ENCODE measurements around the gene WAS.
A peak's percentile ranks its signal among the peaks of the same experiment; 100 is the strongest.

Gene WAS

DNA sequence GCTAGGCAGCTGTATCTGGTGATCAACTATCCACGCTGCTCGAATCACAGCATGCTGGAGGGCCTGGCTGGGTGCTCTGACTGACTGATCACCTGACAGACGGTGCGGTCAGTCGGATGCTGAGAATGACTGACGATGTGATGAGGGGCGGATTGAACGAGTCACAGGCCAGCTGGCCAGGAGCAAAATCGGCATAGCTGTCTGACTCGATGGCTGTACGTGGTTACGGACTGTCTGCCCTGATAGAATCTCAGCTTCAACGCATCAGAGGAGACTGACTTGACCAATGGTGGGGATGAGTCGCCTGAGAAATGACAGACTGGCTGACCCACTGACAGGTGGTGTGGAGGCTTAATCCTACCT lies 11.9 kb downstream of the WAS start:
- H4K12ac ChIP-seq (ENCODE audit: low read depth, low read length), result no peak overlapping the region
- no peak overlapping the region for H2BK120ac ChIP-seq (ENCODE audit: insufficient read depth, low read length, poor library complexity)
- no peak overlapping the region for H2AK5ac ChIP-seq (ENCODE audit: low read length)
- peak overlapping the region; percentile 6 for H2AFZ ChIP-seq (ENCODE audit: insufficient read depth, low read length, poor library complexity)
- peaks cover 6 to 13% of the 10 kb centered on the region in 2 experiments for H3K36me3 ChIP-seq (ENCODE audit: control insufficient read depth in 1 of 2, insufficient read depth in 2 of 2, low read length in 2 of 2)
- H4K8ac ChIP-seq (ENCODE audit: low read depth, low read length), result no peak overlapping the region
- peaks cover 8% of the 10 kb centered on the region for H3K79me1 ChIP-seq (ENCODE audit: low read length)
- H3K18ac ChIP-seq (ENCODE audit: low read length), result no peak overlapping the region
- no peak overlapping the region for H3K4me3 ChIP-seq (ENCODE audit: low read depth, low read length)
- H3K27me3 ChIP-seq (ENCODE audit: insufficient read depth, low read length), result no peaks in the 10 kb centered on the region
- no peak overlapping the region for H2BK5ac ChIP-seq (ENCODE audit: low read depth, low read length, poor library complexity)
- H3K27ac ChIP-seq (ENCODE audit: low read depth, low read length), result no peak overlapping the region
- H3K4me2 ChIP-seq (ENCODE audit: low read length), result peak overlapping the region; percentile 65
- H3K4me1 ChIP-seq (ENCODE audit: control insufficient read depth in 1 of 2, insufficient read depth in 2 of 2, low read length in 2 of 2), result peaks cover 10 to 19% of the 10 kb centered on the region in 2 experiments
- no peaks in the 10 kb centered on the region for H3K9me3 ChIP-seq (ENCODE audit: insufficient read depth, low read depth, low read length)
- H2BK12ac ChIP-seq (ENCODE audit: low read length), result no peak overlapping the region
- DNase-seq, result peak; percentile 46 to 48
- H4K91ac ChIP-seq (ENCODE audit: low read depth, low read length), result no peak overlapping the region
- no peak overlapping the region for H3K4ac ChIP-seq (ENCODE audit: low read depth, low read length)
- no peak overlapping the region for H3K14ac ChIP-seq (ENCODE audit: low read length)
- no CpG with 5 or more reads among the region's 14 CpGs for WGBS (ENCODE audit: extremely low coverage, insufficient coverage, insufficient read length)
- no peak overlapping the region for H3K9ac ChIP-seq (ENCODE audit: low read length)
- no peak overlapping the region for H3K23ac ChIP-seq (ENCODE audit: low read length)
- H3K79me2 ChIP-seq (ENCODE audit: control insufficient read depth, insufficient read depth, low read length, poor library complexity), result peaks cover 5% of the 10 kb centered on the region

DNA sequence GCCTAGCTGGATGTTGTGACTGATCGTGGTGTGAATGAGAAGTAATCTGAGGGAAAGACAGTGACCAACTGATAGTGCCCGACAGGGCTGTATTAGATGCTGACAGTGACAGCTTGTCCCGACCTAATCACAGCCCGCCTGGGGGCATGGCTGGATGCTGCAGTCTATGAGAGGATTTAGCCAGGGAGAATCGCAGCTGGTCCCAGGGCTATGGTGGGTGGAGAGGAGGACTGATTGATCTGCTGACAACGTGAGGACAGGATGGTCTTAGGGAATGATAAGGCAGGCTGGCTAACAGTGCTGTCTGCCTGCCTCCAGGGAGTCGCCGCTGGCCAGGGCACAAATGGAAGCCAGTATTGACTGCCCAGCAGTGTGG lies 12.3 kb downstream of the WAS start:
- Histone ChIP-seq H2BK12ac (ENCODE audit: low read length) (no peak overlapping the region), H3K79me1 (ENCODE audit: low read length) (peaks cover 8% of the 10 kb centered on the region), H3K27ac (ENCODE audit: low read depth, low read length) (peak overlapping the region; percentile 81), H3K4ac (ENCODE audit: low read depth, low read length) (no peak overlapping the region), H4K8ac (ENCODE audit: low read depth, low read length) (no peak overlapping the region), H3K79me2 (ENCODE audit: control insufficient read depth, insufficient read depth, low read length, poor library complexity) (peaks cover 5% of the 10 kb centered on the region), H4K12ac (ENCODE audit: low read depth, low read length) (no peak overlapping the region), H3K18ac (ENCODE audit: low read length) (no peak overlapping the region), H3K9ac (ENCODE audit: low read length) (peak overlapping the region; percentile 73), H3K14ac (ENCODE audit: low read length) (peak overlapping the region; percentile 0), H3K4me3 (ENCODE audit: low read depth, low read length) (peak overlapping the region; percentile 81), H2BK120ac (ENCODE audit: insufficient read depth, low read length, poor library complexity) (no peak overlapping the region), H3K4me1 (ENCODE audit: control insufficient read depth in 1 of 2, insufficient read depth in 2 of 2, low read length in 2 of 2) (peaks cover 13 to 22% of the 10 kb centered on the region in 2 experiments), H2BK5ac (ENCODE audit: low read depth, low read length, poor library complexity) (no peak overlapping the region), H3K4me2 (ENCODE audit: low read length) (peak overlapping the region; percentile 65), H3K23ac (ENCODE audit: low read length) (no peak overlapping the region), H3K27me3 (ENCODE audit: insufficient read depth, low read length) (no peaks in the 10 kb centered on the region), H3K9me3 (ENCODE audit: insufficient read depth, low read depth, low read length) (no peaks in the 10 kb centered on the region), H3K36me3 (ENCODE audit: control insufficient read depth in 1 of 2, insufficient read depth in 2 of 2, low read length in 2 of 2) (peaks cover 7 to 17% of the 10 kb centered on the region in 2 experiments), H2AFZ (ENCODE audit: insufficient read depth, low read length, poor library complexity) (no peak overlapping the region), H4K91ac (ENCODE audit: low read depth, low read length) (no peak overlapping the region), H2AK5ac (ENCODE audit: low read length) (no peak overlapping the region)
- DNase-seq, result peak in 1 of 2 donors; percentile 44
- no CpG with 5 or more reads among the region's 8 CpGs for WGBS (ENCODE audit: extremely low coverage, insufficient coverage, insufficient read length)

DNA sequence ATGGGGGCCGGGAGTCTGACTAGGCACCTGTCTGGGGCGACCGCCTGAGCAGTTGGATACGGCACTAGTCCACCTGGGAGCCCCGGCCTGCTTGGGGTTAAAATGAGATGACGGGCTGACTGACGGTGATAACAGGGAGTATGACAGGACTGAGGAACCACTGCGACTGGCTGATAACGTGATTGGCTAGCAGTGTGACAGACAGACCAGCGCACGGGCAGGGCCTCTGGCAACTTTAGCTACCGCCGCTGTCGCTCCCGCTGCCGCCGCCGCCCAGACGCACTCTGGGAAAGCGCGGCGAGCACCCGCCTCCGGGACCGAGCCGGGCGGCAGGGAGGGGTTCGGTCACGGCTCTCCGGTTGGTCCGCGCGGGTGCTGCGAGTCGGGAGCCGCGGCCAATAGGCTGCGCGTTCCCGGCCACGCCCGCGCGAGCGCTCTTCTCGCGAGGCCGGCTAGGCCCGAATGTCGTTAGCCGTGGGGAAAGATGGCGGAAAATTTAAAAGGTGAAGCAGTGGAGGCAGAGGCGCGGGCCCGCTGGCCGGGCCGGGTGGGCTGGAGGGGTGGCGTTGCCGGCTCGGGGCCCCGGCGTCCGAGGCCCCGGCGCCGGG lies 12.8 kb downstream of the WAS start, which contains the start of gene SUV39H1:
TSS of gene SUV39H1 (plus strand) at position 434 of the 608 bp plus-strand sequence. CDS start at position 485, 51 bp downstream.
- Histone ChIP-seq H4K8ac (ENCODE audit: low read depth, low read length) (peak within 1 kb of the TSS; percentile 86), H3K79me2 (ENCODE audit: control insufficient read depth, insufficient read depth, low read length, poor library complexity) (peaks cover 5% of the 10 kb centered on the region), H3K79me1 (ENCODE audit: low read length) (peaks cover 10% of the 10 kb centered on the region), H2BK5ac (ENCODE audit: low read depth, low read length, poor library complexity) (peak within 1 kb of the TSS; percentile 73), H3K4me2 (ENCODE audit: low read length) (peak within 1 kb of the TSS; percentile 86), H4K12ac (ENCODE audit: low read depth, low read length) (peak within 1 kb of the TSS; percentile 59), H3K14ac (ENCODE audit: low read length) (peak within 1 kb of the TSS; percentile 54), H3K9ac (ENCODE audit: low read length) (peak within 1 kb of the TSS; percentile 79), H3K4me3 (ENCODE audit: low read depth, low read length) (peak within 1 kb of the TSS; percentile 81), H3K27ac (ENCODE audit: low read depth, low read length) (peak within 1 kb of the TSS; percentile 81), H3K9me3 (ENCODE audit: insufficient read depth, low read depth, low read length) (no peaks in the 10 kb centered on the region), H4K91ac (ENCODE audit: low read depth, low read length) (peak within 1 kb of the TSS; percentile 72), H2BK12ac (ENCODE audit: low read length) (no peak within 1 kb of the TSS), H2AK5ac (ENCODE audit: low read length) (peak within 1 kb of the TSS; percentile 23), H2BK120ac (ENCODE audit: insufficient read depth, low read length, poor library complexity) (peak within 1 kb of the TSS; percentile 75), H3K18ac (ENCODE audit: low read length) (peak within 1 kb of the TSS; percentile 82), H3K4me1 (ENCODE audit: control insufficient read depth in 1 of 2, insufficient read depth in 2 of 2, low read length in 2 of 2) (peaks cover 16 to 25% of the 10 kb centered on the region in 2 experiments), H3K4ac (ENCODE audit: low read depth, low read length) (peak within 1 kb of the TSS; percentile 64), H2AFZ (ENCODE audit: insufficient read depth, low read length, poor library complexity) (peak within 1 kb of the TSS; percentile 71), H3K27me3 (ENCODE audit: insufficient read depth, low read length) (no peaks in the 10 kb centered on the region), H3K36me3 (ENCODE audit: control insufficient read depth in 1 of 2, insufficient read depth in 2 of 2, low read length in 2 of 2) (peaks cover 7 to 22% of the 10 kb centered on the region in 2 experiments), H3K23ac (ENCODE audit: low read length) (no peak within 1 kb of the TSS)
- peak; percentile 82 to 85 for DNase-seq
- no CpG with 5 or more reads among the region's 66 CpGs for WGBS (ENCODE audit: extremely low coverage, insufficient coverage, insufficient read length)

DNA sequence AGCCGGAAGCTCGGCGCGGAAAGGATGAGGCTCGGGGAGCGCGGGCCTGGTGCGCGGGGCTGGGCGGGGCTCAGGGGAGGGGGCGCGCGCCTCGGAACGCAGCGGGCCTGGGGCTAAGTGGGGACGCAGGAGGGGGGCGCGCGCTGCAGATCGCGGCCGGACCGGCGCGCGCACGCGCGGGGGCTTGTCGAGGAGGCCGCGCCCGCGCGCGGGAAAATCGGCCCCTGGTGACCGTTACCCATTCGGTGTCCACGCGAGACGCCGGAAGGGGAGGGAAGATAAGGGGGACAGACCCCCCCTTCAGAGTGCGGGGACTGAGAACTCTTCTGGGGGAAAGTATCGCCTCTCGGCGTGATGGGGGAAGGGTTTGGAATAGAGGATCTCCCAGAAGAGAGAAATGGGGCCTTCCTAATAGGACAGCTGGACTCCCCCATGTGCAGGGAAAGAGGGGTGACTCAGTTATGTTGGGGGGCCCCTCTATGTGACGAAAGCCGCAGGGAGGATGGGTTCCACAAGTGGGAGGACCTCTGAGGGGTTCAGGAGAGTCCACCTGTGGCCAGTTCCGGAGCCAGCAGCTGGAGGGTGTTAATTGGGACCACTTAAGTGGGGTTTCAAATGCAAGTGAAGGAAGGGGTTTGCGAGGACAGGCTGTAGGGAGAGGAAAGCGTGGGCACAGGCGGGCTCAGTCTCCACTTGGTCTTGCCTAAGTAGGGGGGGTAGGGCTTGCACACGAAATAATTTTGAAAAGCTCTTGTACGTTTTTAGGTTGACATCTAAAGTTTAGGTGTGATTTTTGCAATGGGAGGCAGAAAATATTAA lies 13.5 kb downstream of the WAS start:
- H4K12ac ChIP-seq (ENCODE audit: low read depth, low read length), result peak overlapping the region; percentile 59
- peak overlapping the region; percentile 86 for H4K8ac ChIP-seq (ENCODE audit: low read depth, low read length)
- H2BK12ac ChIP-seq (ENCODE audit: low read length), result no peak overlapping the region
- H3K27ac ChIP-seq (ENCODE audit: low read depth, low read length), result peak overlapping the region; percentile 81
- H3K79me2 ChIP-seq (ENCODE audit: control insufficient read depth, insufficient read depth, low read length, poor library complexity), result peaks cover 5% of the 10 kb centered on the region
- peaks cover 22 to 32% of the 10 kb centered on the region in 2 experiments for H3K4me1 ChIP-seq (ENCODE audit: control insufficient read depth in 1 of 2, insufficient read depth in 2 of 2, low read length in 2 of 2)
- peaks cover 18% of the 10 kb centered on the region for H3K79me1 ChIP-seq (ENCODE audit: low read length)
- H3K14ac ChIP-seq (ENCODE audit: low read length), result peak overlapping the region; percentile 54
- H3K36me3 ChIP-seq (ENCODE audit: control insufficient read depth in 1 of 2, insufficient read depth in 2 of 2, low read length in 2 of 2), result peaks cover 10 to 25% of the 10 kb centered on the region in 2 experiments
- H3K23ac ChIP-seq (ENCODE audit: low read length), result no peak overlapping the region
- peak overlapping the region; percentile 72 for H4K91ac ChIP-seq (ENCODE audit: low read depth, low read length)
- H3K4me2 ChIP-seq (ENCODE audit: low read length), result peak overlapping the region; percentile 86
- peak overlapping the region; percentile 82 for H3K18ac ChIP-seq (ENCODE audit: low read length)
- no CpG with 5 or more reads among the region's 56 CpGs for WGBS (ENCODE audit: extremely low coverage, insufficient coverage, insufficient read length)
- no peaks in the 10 kb centered on the region for H3K27me3 ChIP-seq (ENCODE audit: insufficient read depth, low read length)
- H3K4me3 ChIP-seq (ENCODE audit: low read depth, low read length), result peak overlapping the region; percentile 75
- H3K9ac ChIP-seq (ENCODE audit: low read length), result peak overlapping the region; percentile 79
- no peaks in the 10 kb centered on the region for H3K9me3 ChIP-seq (ENCODE audit: insufficient read depth, low read depth, low read length)
- H3K4ac ChIP-seq (ENCODE audit: low read depth, low read length), result peak overlapping the region; percentile 64
- no peak for DNase-seq
- peak overlapping the region; percentile 23 for H2AK5ac ChIP-seq (ENCODE audit: low read length)
- peak overlapping the region; percentile 71 for H2AFZ ChIP-seq (ENCODE audit: insufficient read depth, low read length, poor library complexity)
- peak overlapping the region; percentile 73 for H2BK5ac ChIP-seq (ENCODE audit: low read depth, low read length, poor library complexity)
- H2BK120ac ChIP-seq (ENCODE audit: insufficient read depth, low read length, poor library complexity), result peak overlapping the region; percentile 75
